ENCODE results near the gene TMEM97. TPM values are rescaled to one million over a fixed set of nuclear protein-coding genes. Genes with fewer than 3 reads are reported as not detected.
A peak's percentile ranks its signal among the peaks of the same experiment; 100 is the strongest.

TMEM97 gene
- total RNA-seq, 1 donor from 2014 or later, result 136 TPM

GRCh38 chr17:28345419-28346198, 26.6 kb downstream of the TMEM97 start:
- peaks cover 19% of the 10 kb centered on the region for H4K20me1 ChIP-seq (ENCODE audit: low read depth)
- peaks cover 17% of the 10 kb centered on the region for H3F3A ChIP-seq (ENCODE audit: low read depth)
- TF ChIP-seq CTCF (IDR thresholded peaks at IDR 0.05) (no peak), EZH2phosphoT487 (IDR thresholded peaks at IDR 0.05) (no peak), EZH2 (IDR thresholded peaks at IDR 0.05) (no peak)
- H3K79me2 ChIP-seq (ENCODE audit: low read depth), result no peaks in the 10 kb centered on the region
- H3K4me2 ChIP-seq, result no peak overlapping the region
- no peak overlapping the region for H3K27ac ChIP-seq
- peaks cover 4% of the 10 kb centered on the region for H3K4me1 ChIP-seq
- no peaks in the 10 kb centered on the region for H3K27me3 ChIP-seq
- DNase-seq (ENCODE audit: low spot score), result no peak
- H3K9ac ChIP-seq, result no peak overlapping the region
- H3K4me3 ChIP-seq, result no peak overlapping the region
- Mint-ChIP-seq H3K4me3 (peak overlapping the region; percentile 66), H3K27ac (no peak overlapping the region), H3K27me3 (ENCODE audit: insufficient read depth, low read depth) (no peaks in the 10 kb centered on the region), H3K36me3 (peaks cover 11% of the 10 kb centered on the region), H3K9me3 (no peaks in the 10 kb centered on the region), H3K4me1 (peaks cover 10% of the 10 kb centered on the region)
- no peaks in the 10 kb centered on the region for H3K9me3 ChIP-seq (ENCODE audit: low read depth)
- no peak overlapping the region for H2AFZ ChIP-seq (replicated peaks)
- no peaks in the 10 kb centered on the region for H3K36me3 ChIP-seq

GRCh38 chr17:28346199-28346580, 27.2 kb downstream of the TMEM97 start:
- H3K4me2 ChIP-seq, result no peak overlapping the region
- Mint-ChIP-seq H3K27ac (no peak overlapping the region), H3K9me3 (no peaks in the 10 kb centered on the region), H3K36me3 (peaks cover 14% of the 10 kb centered on the region), H3K4me1 (peaks cover 10% of the 10 kb centered on the region), H3K4me3 (no peak overlapping the region), H3K27me3 (ENCODE audit: insufficient read depth, low read depth) (no peaks in the 10 kb centered on the region)
- H3F3A ChIP-seq (ENCODE audit: low read depth), result peaks cover 17% of the 10 kb centered on the region
- H3K4me3 ChIP-seq, result no peak overlapping the region
- H3K27me3 ChIP-seq, result no peaks in the 10 kb centered on the region
- no peaks in the 10 kb centered on the region for H3K9me3 ChIP-seq (ENCODE audit: low read depth)
- H3K79me2 ChIP-seq (ENCODE audit: low read depth), result no peaks in the 10 kb centered on the region
- no peak for TF ChIP-seq EZH2 (IDR thresholded peaks at IDR 0.05)
- no peak for TF ChIP-seq CTCF (IDR thresholded peaks at IDR 0.05)
- TF ChIP-seq EZH2phosphoT487 (IDR thresholded peaks at IDR 0.05), result no peak
- no peak overlapping the region for H3K27ac ChIP-seq
- H3K9ac ChIP-seq, result no peak overlapping the region
- peaks cover 19% of the 10 kb centered on the region for H4K20me1 ChIP-seq (ENCODE audit: low read depth)
- peak; percentile 26 for DNase-seq (ENCODE audit: low spot score)
- H3K4me1 ChIP-seq, result peaks cover 4% of the 10 kb centered on the region
- no peak overlapping the region for H2AFZ ChIP-seq (replicated peaks)
- H3K36me3 ChIP-seq, result no peaks in the 10 kb centered on the region

- H3K9ac ChIP-seq, result no peak overlapping the region
- H3F3A ChIP-seq (ENCODE audit: low read depth), result peaks cover 17% of the 10 kb centered on the region
- no peak overlapping the region for H3K27ac ChIP-seq
- Mint-ChIP-seq H3K27ac (no peak overlapping the region), H3K36me3 (peaks cover 18% of the 10 kb centered on the region), H3K4me1 (peaks cover 10% of the 10 kb centered on the region), H3K4me3 (no peak overlapping the region), H3K27me3 (ENCODE audit: insufficient read depth, low read depth) (no peaks in the 10 kb centered on the region), H3K9me3 (no peaks in the 10 kb centered on the region)
- no peaks in the 10 kb centered on the region for H3K9me3 ChIP-seq (ENCODE audit: low read depth)
- H3K4me2 ChIP-seq, result no peak overlapping the region
- DNase-seq (ENCODE audit: low spot score), result peak; percentile 21
- no peak overlapping the region for H2AFZ ChIP-seq (replicated peaks)
- no peak for TF ChIP-seq EZH2 (IDR thresholded peaks at IDR 0.05)
- TF ChIP-seq EZH2phosphoT487 (IDR thresholded peaks at IDR 0.05), result no peak
- peak; percentile 23 for TF ChIP-seq CTCF (IDR thresholded peaks at IDR 0.05)
- no peaks in the 10 kb centered on the region for H3K36me3 ChIP-seq
- no peak overlapping the region for H3K4me3 ChIP-seq
- H3K79me2 ChIP-seq (ENCODE audit: low read depth), result no peaks in the 10 kb centered on the region
- peaks cover 4% of the 10 kb centered on the region for H3K4me1 ChIP-seq
- peaks cover 19% of the 10 kb centered on the region for H4K20me1 ChIP-seq (ENCODE audit: low read depth)
- H3K27me3 ChIP-seq, result no peaks in the 10 kb centered on the region
Observed at GRCh38 chr17:28346746-28347246, 27.8 kb downstream of the TMEM97 start.
